Adipose tissue (tissue), 3 donors: Measurements from ENCODE around the gene TANK. TPM values are rescaled to one million over a fixed set of nuclear protein-coding genes. Genes with fewer than 3 reads are reported as not detected.
A peak's percentile ranks its signal among the peaks of the same experiment; 100 is the strongest.

ENCODE experiments used
- H3K27ac ChIP-seq: one replicate; pipeline ENCODE4 v1.5.1; 2013; ENCODE audit warnings: low read depth, low read length
- WGBS, 3 donors: extraction: QIAGEN DNeasy Blood & Tissue Kit; methylation state at CpG; one replicate each; pipeline ENCODE4 v1.1.7; 2013; 5-methylcytosine and 5-hydroxymethylcytosine counted together
- polyA plus RNA-seq, 3 donors: library from polyadenylated mRNA; stranded (reverse); fragments of 200-250 nt; gene quantifications; one replicate each; pipeline ENCODE4 v1.2.3, GENCODE V29; 2013
- donor health status: healthy with polysubstance abuse.
- donor health status: Bipolar disorder and iron deficiency.
- donor health status: healthy.

Gene TANK
- 10 to 100 TPM; 14.2 to 58.8 (median 51.5) TPM for polyA plus RNA-seq

DNA sequence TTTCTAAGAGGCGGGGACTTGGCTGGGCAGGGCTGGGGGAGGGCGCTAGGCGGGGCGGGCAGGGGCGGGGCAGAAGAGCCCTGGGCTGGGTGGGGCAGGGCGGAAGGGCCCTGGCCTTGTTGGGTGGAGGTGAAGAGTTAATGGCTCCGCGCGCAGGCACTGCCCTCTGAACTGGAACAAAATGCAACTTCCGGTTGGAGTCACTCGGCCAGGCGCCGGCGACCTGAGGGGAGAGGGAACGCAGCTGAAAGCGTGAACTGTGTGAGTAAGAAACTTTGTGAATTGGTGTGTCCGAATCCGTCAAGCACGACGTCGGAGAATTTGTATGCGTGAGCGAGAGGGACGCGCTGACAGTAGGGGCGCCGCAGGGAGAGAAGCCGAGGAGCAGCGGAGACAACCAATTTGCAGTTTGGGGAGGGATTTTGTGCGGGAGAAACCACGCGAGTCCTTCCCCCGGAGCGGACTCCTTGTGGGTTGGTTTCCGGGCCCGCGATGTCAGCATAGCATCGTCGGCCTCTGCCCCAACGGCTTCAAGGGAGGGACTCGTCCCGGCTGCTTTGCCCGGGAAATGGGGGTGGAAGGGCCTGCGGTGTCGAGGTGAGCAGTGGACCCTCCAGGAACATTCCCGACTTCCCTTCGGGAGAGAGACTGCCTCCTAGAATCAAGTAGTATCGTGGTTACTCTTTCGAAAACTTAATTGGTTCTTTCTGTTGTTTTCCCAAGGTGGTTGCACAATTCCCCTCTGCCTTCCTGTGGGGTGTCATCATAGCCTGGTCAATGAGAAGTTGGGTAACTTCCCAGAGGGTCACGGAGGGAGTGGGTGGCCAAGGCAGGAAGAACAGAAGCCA, at the start of gene TANK:
Gene TANK (plus strand): TSS at position 203 of the 848 bp plus-strand sequence. CDS start 19,235 bp downstream, outside the sequence.
- WGBS, 3 donors, result 0 to 1% (median 0%) methylated on average over 50 of the region's 50 CpGs
- H3K27ac ChIP-seq, result peak within 1 kb of the TSS; percentile 100

DNA sequence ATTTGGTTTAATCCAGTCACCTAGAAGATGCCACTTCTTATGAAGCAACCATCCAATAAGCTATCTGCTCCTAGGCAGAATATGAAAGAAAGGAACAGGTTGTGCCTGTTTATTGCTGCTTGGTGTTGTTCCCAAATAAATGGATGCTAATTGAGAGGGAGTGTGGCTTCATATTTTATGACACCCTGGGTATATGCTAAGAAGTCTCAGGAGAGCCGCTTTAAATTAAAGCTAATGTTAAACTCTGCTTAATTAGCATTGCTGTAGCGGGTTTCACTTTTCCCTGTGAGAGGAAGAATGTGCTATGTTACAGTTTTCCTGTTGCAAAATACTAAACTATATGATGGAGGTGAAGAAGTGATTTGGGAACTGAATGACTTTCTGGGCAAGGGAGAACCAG, 48.7 kb upstream of the TANK start:
- no peak overlapping the region for H3K27ac ChIP-seq
- WGBS, 3 donors, result 53 to 92% (median 56%) methylated on average over 2 of the region's 2 CpGs

- WGBS, 3 donors, result 64 to 86% (median 70%) methylated on average over 1 of the region's 1 CpG
Observed at GRCh38 chr2:161112908-161113307, 47.3 kb upstream of the TANK start.

DNA sequence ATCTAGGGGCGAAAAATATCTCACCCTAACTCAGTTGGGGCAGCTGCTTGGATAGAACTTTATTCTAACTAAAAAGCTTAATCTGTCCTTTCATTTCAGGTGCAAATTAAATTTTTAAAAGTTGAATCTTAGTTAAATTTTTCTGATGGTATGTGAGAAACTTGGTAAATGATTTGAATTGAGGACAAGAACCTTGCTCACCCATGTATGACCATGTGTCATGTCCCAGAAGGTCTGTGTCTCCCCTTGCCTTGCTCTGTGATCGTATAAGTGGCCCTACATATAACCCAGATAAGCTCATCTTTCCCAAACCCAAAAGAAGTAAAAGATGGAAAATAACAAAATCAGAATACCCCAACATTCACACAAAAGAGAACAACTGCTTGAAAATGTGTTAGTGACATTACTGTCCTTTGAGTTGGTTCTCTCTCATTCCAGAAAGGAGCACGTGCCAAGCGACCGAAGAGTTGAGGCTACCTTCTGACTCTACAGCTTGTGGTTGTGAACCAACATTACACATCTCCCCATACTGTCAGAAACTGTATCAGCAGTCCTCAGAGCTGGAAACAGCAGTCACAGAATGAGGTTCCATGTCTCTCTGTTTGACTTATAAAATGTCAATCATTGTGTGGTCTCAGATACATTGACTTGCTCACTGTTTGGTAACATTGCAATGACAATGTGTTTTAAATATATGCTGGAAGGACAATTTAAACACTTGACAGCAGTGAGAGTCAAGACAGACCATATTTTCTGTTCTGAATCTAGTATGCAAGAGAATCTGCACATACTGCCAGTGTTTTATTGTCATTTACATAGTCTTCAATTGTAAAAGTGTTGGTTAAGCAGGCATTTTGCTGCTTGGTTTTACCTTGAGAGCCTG, 46.3 kb upstream of the TANK start:
- WGBS, 3 donors, result 95 to 98% (median 96%) methylated on average over 5 of the region's 5 CpGs

More at GRCh38 chr2:161112908-161113307, 47.3 kb upstream of the TANK start:
- H3K27ac ChIP-seq, result no peak overlapping the region

DNA sequence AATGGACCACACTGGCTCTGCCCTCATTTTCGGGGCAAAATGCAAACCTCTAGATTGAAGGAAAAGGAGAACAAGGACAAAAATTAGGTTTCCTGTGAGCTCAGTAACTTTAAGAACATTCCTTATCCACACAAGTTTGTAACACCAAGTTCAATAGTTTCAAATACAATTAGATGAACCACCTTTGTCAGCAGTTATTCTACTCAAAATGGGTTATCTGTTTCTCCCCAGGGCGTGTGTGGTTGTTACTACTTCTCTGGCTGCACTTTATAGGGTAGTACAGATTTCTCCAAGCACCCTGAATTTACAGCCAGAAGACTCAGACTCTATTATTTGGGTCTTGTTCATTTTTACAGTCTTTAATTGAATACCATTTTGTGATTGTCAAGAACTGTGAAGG, 45.0 kb upstream of the TANK start:
- H3K27ac ChIP-seq, result no peak overlapping the region
- 83 to 93% (median 84%) methylated on average over 2 of the region's 2 CpGs for WGBS, 3 donors

More for the DNA sequence above, 46.3 kb upstream of the TANK start:
- no peak overlapping the region for H3K27ac ChIP-seq

DNA sequence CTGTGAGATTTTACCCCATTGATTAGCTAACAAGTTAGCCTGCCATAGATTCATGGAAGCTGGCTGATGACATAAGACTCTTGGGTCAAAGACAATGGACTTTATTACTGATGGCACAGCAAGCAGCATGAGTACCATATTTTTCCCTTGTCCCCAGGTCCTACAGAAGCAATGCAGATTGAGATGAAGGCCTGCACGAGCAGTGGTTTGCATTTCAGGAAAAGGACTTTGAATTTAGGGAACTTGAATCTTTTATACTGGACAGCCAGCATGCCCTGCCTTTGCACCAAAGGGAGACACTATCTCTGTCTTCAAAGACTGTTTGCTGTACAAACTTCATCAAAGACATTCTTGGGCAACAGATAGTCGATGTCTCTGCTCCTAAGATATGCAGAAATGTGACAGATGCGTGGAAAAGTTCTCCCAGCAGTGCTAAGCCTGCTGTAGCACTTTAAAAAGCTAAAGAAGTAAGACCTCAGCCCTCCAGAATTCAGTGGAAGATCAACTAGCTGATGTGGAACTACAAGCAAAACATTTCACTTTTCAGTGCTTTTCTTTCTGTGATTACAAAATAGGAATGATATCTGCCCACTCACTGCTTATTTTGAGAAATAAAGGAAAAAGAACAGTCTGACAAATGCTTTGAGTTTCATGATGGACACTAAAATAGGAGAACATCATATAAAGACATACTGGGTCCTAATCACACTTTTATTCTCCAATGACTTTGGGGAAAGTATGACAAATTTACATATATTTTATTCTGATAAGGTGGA, 44.4 kb upstream of the TANK start:
- WGBS, 3 donors, result 58 to 67% (median 63%) methylated on average over 3 of the region's 3 CpGs
- no peak overlapping the region for H3K27ac ChIP-seq

DNA sequence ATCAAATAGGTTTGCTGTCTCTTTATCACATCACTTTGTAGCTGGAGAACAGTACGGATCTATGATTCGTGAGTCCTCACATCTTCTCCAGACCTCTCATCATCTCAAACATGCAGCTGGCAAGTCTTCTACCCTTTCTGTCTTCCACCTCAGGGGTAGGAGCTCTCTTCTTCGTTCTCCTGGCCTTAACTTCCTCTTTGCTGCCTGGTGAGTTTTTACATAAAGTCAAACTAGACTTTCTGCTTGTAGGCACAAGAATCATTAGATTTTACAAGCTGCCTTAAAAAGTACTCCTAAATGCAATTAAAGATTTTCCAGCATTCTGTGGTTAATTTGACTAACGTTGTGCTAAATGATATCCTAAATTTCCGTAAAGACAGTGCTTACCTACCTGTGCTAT, 43.7 kb upstream of the TANK start:
- no peak overlapping the region for H3K27ac ChIP-seq
- WGBS, 3 donors, result 76 to 83% (median 79%) methylated on average over 5 of the region's 5 CpGs

GRCh38 chr2:161117506-161117905, 42.7 kb upstream of the TANK start:
- WGBS, 3 donors, result 87 to 94% (median 93%) methylated on average over 2 of the region's 2 CpGs
- H3K27ac ChIP-seq, result no peak overlapping the region

DNA sequence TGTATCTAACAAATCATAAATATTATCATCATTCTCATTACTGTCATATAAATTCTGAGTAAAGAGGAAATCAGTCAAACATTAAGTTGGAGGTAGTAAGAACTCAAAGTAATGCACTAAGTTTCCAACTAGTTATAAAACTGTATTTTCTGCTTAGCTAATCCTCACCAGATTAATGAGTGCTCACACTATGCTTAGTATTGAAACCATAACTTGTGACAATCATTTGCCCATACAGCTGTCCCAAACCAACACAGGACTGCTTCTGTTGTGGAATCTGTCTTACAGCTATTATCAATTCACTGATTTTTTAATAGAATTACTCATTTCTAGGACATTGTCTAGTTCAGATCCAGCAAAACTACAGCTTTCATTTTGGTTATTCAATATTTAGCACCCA, 41.5 kb upstream of the TANK start:
- no peak overlapping the region for H3K27ac ChIP-seq

GRCh38 chr2:161119483-161119882, 40.7 kb upstream of the TANK start:
- H3K27ac ChIP-seq, result no peak overlapping the region

- H3K27ac ChIP-seq, result no peak overlapping the region
- WGBS, 3 donors, result 87 to 97% (median 90%) methylated on average over 6 of the region's 6 CpGs
Observed at GRCh38 chr2:161120775-161121174, 39.5 kb upstream of the TANK start.

DNA sequence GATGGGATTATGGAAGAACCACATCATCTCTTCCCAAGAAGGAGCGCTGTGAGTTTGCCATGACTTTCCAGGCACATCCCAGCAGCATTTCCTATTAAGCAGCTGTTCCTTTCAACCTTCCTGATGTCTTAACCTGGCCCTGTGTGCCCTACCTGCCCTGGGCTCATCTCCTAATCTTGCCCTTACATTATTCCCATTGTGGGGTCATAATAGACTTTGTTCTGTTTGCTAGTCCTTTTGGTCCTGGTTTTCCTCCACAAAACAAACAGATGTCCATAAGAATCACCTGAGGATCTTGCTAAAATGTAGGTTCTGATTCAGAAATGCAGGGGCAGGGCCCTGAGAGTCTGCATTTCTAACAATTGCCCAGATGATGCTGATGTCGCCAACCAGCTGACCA, 38.6 kb upstream of the TANK start:
- no peak overlapping the region for H3K27ac ChIP-seq
- WGBS, 3 donors, result 86 to 93% (median 89%) methylated on average over 2 of the region's 2 CpGs

GRCh38 chr2:161122772-161123530, 37.3 kb upstream of the TANK start:
- WGBS, 3 donors, result 24 to 49% (median 29%) methylated on average over 3 of the region's 3 CpGs
- no peak overlapping the region for H3K27ac ChIP-seq

DNA sequence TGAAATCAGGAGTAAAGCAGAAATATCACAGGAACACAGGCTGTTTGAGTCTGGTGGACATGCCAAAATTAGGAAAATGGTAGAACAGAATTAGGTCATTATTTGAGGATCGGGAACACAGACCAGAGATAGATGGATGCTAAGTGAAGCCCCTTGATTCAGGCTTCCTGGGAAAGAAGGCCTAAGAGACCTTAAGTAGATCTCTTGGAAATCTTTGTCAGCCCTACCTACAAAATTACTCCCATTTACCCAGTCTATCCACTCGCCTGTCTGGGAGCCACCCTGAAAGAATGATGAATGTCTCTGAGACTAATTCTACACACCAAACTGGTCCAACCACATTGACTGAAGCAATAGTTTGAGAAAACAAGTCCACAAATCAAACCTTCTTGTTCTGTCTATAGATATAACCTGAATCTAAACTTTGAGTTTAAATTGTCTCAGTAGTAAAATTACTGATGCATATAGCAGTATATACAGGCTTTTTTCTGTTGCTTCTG, 36.6 kb upstream of the TANK start:
- 62 to 69% (median 64%) methylated on average over 2 of the region's 2 CpGs for whole genome bisulfite sequencing, 3 donors
- no peak overlapping the region for H3K27ac ChIP-seq

- no peak overlapping the region for H3K27ac ChIP-seq
- 81 to 93% (median 89%) methylated on average over 2 of the region's 2 CpGs for WGBS, 3 donors
Observed at GRCh38 chr2:161124201-161124600, 36.0 kb upstream of the TANK start.

DNA sequence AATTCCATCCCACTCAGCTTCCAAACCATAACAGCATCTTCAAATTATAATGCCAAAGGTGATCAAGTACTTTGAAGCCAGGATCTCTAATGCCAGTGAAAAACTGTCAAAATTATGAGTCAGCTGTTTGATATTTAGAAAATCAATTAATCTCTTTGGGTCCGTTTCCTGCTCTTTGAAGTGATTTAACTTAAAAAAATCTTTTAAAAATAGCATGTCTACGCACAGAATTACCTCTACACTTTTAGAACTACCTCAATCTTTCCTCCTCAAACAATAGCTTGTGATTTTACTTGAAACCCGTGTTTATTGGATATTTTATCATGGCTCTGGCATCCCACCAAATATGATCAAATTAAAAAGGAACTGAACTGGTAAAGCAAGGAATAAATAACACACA, 31.3 kb upstream of the TANK start:
- 30 to 66% (median 57%) methylated on average over 3 of the region's 3 CpGs for WGBS, 3 donors
- H3K27ac ChIP-seq, result no peak overlapping the region

DNA sequence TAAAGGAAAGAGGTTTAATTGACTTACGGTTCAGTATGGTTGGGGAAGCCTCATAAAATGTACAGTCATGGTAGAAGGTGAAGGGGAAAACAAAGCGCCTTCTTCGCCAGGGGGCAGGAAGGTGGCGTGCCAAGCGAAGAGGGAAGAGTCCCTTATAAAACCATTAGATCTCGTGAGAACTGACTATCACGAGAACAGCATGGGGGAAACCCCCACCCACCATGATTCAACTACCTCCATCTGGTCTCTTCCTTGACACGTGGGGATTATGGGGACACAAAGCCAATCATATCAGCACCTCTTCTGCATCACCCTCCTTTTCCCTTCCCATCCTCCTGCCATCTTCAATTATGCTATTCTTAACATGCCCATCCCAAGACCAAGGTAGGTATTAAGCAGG, 29.9 kb upstream of the TANK start:
- WGBS, 3 donors, result 91 to 95% (median 94%) methylated on average over 8 of the region's 8 CpGs
- no peak overlapping the region for H3K27ac ChIP-seq
